ENCODE measurements around the gene DNAJC24. TPM values are rescaled to one million over a fixed set of nuclear protein-coding genes. Genes with fewer than 3 reads are reported as not detected.

The DNAJC24 gene
- total and polyA plus RNA-seq, 10 donors, result 3.0 to 24.5 (median 17.0) TPM

DNA sequence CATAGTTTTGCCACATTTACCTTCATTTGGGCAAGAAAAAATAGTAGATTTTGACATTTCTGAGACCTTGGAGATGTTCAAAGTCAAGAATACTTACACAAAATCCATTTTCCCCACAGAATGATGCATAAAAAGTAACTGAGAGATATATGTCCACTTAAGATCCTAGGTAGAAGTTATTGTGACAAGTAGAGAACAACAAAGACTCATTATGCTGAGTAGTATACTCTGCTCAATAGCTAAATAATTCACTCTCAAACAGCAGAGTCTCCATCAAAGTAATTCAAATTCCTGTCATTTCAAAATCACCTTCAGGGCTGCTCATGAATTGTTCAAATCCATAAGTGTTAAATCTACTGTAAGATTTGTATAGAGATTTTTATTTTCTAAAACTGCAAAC, 104.4 kb downstream of the DNAJC24 start:
- Histone ChIP-seq H3K9me3 (no peaks in the 10 kb centered on the region), H3K36me3 (no peaks in the 10 kb centered on the region), H3K27me3 (replicated peaks in 1 of 7) (no peaks in the 10 kb centered on the region), H3K4me3 (no peak overlapping the region), H3K4me1 (no peaks in the 10 kb centered on the region), H3K27ac (no peak overlapping the region)
- intact Hi-C loops (cut with DNase I; ENCODE audit: low total_unique reads), result no loop called here
- TF ChIP-seq POLR2A (IDR thresholded peaks at IDR 0.05), result no peak
- TF ChIP-seq, protein P1, sequence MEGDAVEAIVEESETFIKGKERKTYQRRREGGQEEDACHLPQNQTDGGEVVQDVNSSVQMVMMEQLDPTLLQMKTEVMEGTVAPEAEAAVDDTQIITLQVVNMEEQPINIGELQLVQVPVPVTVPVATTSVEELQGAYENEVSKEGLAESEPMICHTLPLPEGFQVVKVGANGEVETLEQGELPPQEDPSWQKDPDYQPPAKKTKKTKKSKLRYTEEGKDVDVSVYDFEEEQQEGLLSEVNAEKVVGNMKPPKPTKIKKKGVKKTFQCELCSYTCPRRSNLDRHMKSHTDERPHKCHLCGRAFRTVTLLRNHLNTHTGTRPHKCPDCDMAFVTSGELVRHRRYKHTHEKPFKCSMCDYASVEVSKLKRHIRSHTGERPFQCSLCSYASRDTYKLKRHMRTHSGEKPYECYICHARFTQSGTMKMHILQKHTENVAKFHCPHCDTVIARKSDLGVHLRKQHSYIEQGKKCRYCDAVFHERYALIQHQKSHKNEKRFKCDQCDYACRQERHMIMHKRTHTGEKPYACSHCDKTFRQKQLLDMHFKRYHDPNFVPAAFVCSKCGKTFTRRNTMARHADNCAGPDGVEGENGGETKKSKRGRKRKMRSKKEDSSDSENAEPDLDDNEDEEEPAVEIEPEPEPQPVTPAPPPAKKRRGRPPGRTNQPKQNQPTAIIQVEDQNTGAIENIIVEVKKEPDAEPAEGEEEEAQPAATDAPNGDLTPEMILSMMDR (IDR thresholded peaks at IDR 0.05 in 8 of 11, conservative IDR thresholded peaks at IDR 0.05 in 3 of 11), result no peak
- no peak for DNase-seq

DNA sequence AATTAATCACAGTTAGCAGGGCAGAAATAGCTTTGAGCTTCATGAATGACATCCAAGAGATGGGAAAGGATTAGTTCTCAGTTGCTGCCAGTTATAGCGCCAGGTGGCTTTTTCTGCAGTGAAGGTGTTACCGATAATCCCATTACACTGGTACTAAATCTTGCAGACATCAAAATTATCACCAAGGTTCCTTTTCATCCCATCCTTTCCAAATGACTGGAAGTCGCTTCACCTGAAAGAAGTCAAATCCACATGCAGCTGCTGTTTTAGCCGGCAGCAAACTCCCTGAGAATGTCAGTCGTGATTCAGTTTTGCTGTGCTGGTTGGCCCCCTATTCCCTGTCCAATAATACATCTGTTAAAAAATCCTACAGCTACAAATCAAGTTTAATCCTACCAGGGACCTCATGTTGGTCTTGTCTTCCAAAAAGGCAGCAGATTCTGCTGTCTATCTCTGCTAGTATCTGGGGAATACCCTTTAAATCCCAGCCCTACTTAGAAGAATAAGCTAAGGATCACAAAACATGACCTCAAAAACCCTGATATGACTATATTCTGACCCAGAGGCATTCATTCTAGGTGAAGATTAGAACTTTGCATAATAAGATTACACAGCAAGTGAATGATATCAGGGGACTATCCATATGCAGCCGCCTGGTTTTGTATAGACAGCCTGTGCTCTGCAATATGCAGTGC, 108.0 kb downstream of the DNAJC24 start:
- TF ChIP-seq, protein P1 (IDR thresholded peaks at IDR 0.05 in 8 of 11, conservative IDR thresholded peaks at IDR 0.05 in 3 of 11), result no peak
- TF ChIP-seq POLR2AphosphoS5 (IDR thresholded peaks at IDR 0.05), result no peak
- no peak for TF ChIP-seq POLR2A (IDR thresholded peaks at IDR 0.05)
- Histone ChIP-seq H3K27ac (no peak overlapping the region), H3K27me3 (replicated peaks in 1 of 7) (no peaks in the 10 kb centered on the region), H3K4me1 (no peaks in the 10 kb centered on the region), H3K4me3 (no peak overlapping the region), H3K9me3 (no peaks in the 10 kb centered on the region), H3K36me3 (no peaks in the 10 kb centered on the region)
- intact Hi-C loops (cut with DNase I; ENCODE audit: low total_unique reads), result no loop called here
- no peak for DNase-seq
- 92 to 97% (median 93%) methylated on average over 6 of the region's 6 CpGs for WGBS, 5 donors

DNA sequence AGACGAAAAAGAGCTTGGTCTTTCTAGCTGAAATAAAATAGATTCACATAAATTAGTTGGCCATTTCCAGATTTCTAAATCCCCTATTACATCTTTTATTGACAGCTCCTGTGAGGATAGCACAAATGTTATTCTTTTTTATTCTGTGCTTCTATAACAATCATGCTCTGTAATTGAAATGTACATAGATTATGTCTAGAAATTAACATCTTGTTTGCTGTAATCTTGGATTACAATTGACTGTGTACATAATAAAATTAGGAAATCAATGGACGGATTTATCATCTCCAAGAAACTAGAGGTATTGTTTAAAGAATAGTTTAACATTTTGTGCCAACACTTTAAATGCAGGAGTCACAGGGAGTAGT, 108.5 kb downstream of the DNAJC24 start:
- Histone ChIP-seq H3K27me3 (replicated peaks in 1 of 7) (no peaks in the 10 kb centered on the region), H3K4me1 (no peaks in the 10 kb centered on the region), H3K9me3 (no peaks in the 10 kb centered on the region), H3K4me3 (no peak overlapping the region), H3K27ac (no peak overlapping the region), H3K36me3 (no peaks in the 10 kb centered on the region)
- WGBS, 5 donors, result 93 to 98% (median 95%) methylated on average over 2 of the region's 2 CpGs
- no peak for DNase-seq
- TF ChIP-seq POLR2A (IDR thresholded peaks at IDR 0.05) (no peak), POLR2AphosphoS5 (IDR thresholded peaks at IDR 0.05) (no peak)
- TF ChIP-seq, protein P1 (IDR thresholded peaks at IDR 0.05 in 8 of 11, conservative IDR thresholded peaks at IDR 0.05 in 3 of 11), result no peak
- intact Hi-C loops (cut with DNase I; ENCODE audit: low total_unique reads), result no loop called here

DNA sequence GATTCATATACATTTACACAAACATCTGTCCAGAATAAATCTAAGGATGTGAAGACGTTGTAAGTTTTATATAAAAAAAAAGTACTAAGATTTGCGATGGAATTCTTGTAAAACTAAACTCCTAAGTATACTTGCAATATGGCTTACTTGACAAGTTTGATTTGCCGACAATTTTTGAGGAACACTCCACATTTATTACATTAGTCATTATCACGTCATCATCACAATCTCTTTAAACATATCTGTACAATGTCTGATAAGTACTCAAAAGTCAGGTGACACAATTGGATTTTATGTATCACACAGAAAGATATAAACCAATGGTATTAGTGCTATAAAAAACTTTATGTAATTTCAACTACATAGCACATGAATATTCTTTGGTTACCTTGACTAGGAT, 109.4 kb downstream of the DNAJC24 start:
- DNase-seq, result no peak
- Histone ChIP-seq H3K27ac (no peak overlapping the region), H3K4me1 (no peaks in the 10 kb centered on the region), H3K27me3 (replicated peaks in 1 of 7) (no peaks in the 10 kb centered on the region), H3K4me3 (no peak overlapping the region), H3K9me3 (no peaks in the 10 kb centered on the region), H3K36me3 (no peaks in the 10 kb centered on the region)
- intact Hi-C loops (cut with DNase I; ENCODE audit: low total_unique reads), result no loop called here
- WGBS, 5 donors, result 94 to 98% (median 96%) methylated on average over 4 of the region's 4 CpGs
- TF ChIP-seq, protein P1 (IDR thresholded peaks at IDR 0.05 in 8 of 11, conservative IDR thresholded peaks at IDR 0.05 in 3 of 11), result no peak
- TF ChIP-seq POLR2A (IDR thresholded peaks at IDR 0.05) (no peak), POLR2AphosphoS5 (IDR thresholded peaks at IDR 0.05) (no peak)
